Activated CD8-positive, alpha-beta T cell treated with anti-CD3 and anti-CD28 coated beads, Interleukin-2, amount 10 ng/mL, durations not matched to agents 7 days and 5 days (primary cell): ENCODE measurements around the gene NFIC. TPM values are rescaled to one million over a fixed set of nuclear protein-coding genes. Genes with fewer than 3 reads are reported as not detected.
"Not testable (repeated sequence)": the region's sequence is repeated elsewhere in the genome, so short reads cannot be mapped to it uniquely, and the experiment has no call there.

ENCODE experiments used
- ATAC-seq: fragments of 150-1000 bp; cut with Tn5 transposase; one replicate; pipeline ENCODE4 v1.10.0; 2021; ENCODE audit warnings: moderate library complexity
- CTCF ChIA-PET: fragments of 350-600 bp; sonication (Branson Sonifier 250); formaldehyde crosslinking; loops from one replicate; lab custom pipeline; 2021; ENCODE audit warnings: antibody characterized with exemption; lab: Charles Lee
- POLR2A ChIA-PET: fragments of 350-600 bp; sonication (Branson Sonifier 250); formaldehyde crosslinking; loops from one replicate; lab custom pipeline; 2021; ENCODE audit warnings: antibody characterized with exemption; lab: Charles Lee
- DNase-seq: peaks from one replicate; pipeline ENCODE4 v3.0.0-alpha.2; 2020
- H3K27ac Mint-ChIP-seq: one replicate; pipeline ENCODE4 v1.8.0; 2021; ENCODE audit warnings: mild to moderate bottlenecking, mixed read lengths
- H3K27me3 Mint-ChIP-seq: one replicate; pipeline ENCODE4 v1.8.0; 2021; ENCODE audit warnings: low read depth, mixed read lengths
- H3K36me3 Mint-ChIP-seq: one replicate; pipeline ENCODE4 v1.8.0; 2021; ENCODE audit warnings: low read depth, mixed read lengths
- H3K4me1 Mint-ChIP-seq: one replicate; pipeline ENCODE4 v1.8.0; 2021; ENCODE audit warnings: low read depth, mixed read lengths
- H3K4me3 Mint-ChIP-seq: one replicate; pipeline ENCODE4 v1.8.0; 2021; ENCODE audit warnings: mild to moderate bottlenecking, mixed read lengths
- H3K9me3 Mint-ChIP-seq: one replicate; pipeline ENCODE4 v1.8.0; 2022; ENCODE audit warnings: mixed read lengths; ENCODE audit not compliant: insufficient read depth
- total RNA-seq, 2 experiments: library from RNA; stranded (reverse); gene quantifications; one replicate each; pipeline ENCODE4 v1.2.3, GENCODE V29; 2021

Gene NFIC
- total RNA-seq, 2 experiments from 2014 or later: 13.4 to 14.0 TPM

GRCh38 chr19:3505598-3506383 is 139.4 kb downstream of the NFIC start, which contains the start of gene FZR1:
FZR1 (plus strand) TSS chr19:3506311; CDS start chr19:3522990, 16,679 bp downstream.
- ATAC-seq (peak; percentile 88), DNase-seq (peak; percentile 99)
- Mint-ChIP-seq H3K27me3 (no peaks in the 10 kb centered on the region), H3K4me3 (peak within 1 kb of the TSS; percentile 95), H3K9me3 (no peaks in the 10 kb centered on the region), H3K36me3 (peaks cover 35% of the 10 kb centered on the region), H3K27ac (peak within 1 kb of the TSS; percentile 99), H3K4me1 (peaks cover 50% of the 10 kb centered on the region)
- ChIA-PET POLR2A (interaction anchor here (0.7 to 1.5 kb wide), 2 partner anchors 27 to 127 kb away, joined by 3 to 4 read pairs; no protein-coding TSS in a partner anchor), CTCF (interaction anchor here (10.1 kb wide), 1 partner anchor 20 kb away, joined by 62 read pairs; the partner anchor contains the start of gene SMIM44)

GRCh38 chr19:3506384-3507340 is 140.3 kb downstream of the NFIC start:
- ATAC-seq (peak; percentile 2), DNase-seq (peak; percentile 46)
- no peaks in the 10 kb centered on the region for H3K27me3 Mint-ChIP-seq
- H3K27ac Mint-ChIP-seq: peak overlapping the region; percentile 91
- POLR2A ChIA-PET: interaction anchor here (0.9 to 1.5 kb wide), 2 partner anchors 27 to 71 kb away, joined by 4 to 5 read pairs; no protein-coding TSS in a partner anchor
- no peaks in the 10 kb centered on the region for H3K9me3 Mint-ChIP-seq
- H3K4me3 Mint-ChIP-seq: peak overlapping the region; percentile 95
- peaks cover 45% of the 10 kb centered on the region for H3K4me1 Mint-ChIP-seq
- CTCF ChIA-PET: interaction anchor here (10.1 kb wide), 1 partner anchor 21 kb away, joined by 62 read pairs; the partner anchor contains the start of gene SMIM44
- H3K36me3 Mint-ChIP-seq: peaks cover 35% of the 10 kb centered on the region

GRCh38 chr19:3507371-3508120 is 141.2 kb downstream of the NFIC start:
- POLR2A ChIA-PET: interaction anchor here (1.5 kb wide), 1 partner anchor 28 kb away, joined by 4 read pairs; no protein-coding TSS in a partner anchor
- peak overlapping the region; percentile 91 for H3K27ac Mint-ChIP-seq
- ATAC-seq (no peak), DNase-seq (peak; percentile 32)
- peaks cover 35% of the 10 kb centered on the region for H3K36me3 Mint-ChIP-seq
- peaks cover 45% of the 10 kb centered on the region for H3K4me1 Mint-ChIP-seq
- H3K4me3 Mint-ChIP-seq: peak overlapping the region; percentile 95
- H3K9me3 Mint-ChIP-seq: no peaks in the 10 kb centered on the region
- H3K27me3 Mint-ChIP-seq: no peaks in the 10 kb centered on the region
- CTCF ChIA-PET: no interaction called here

DNA sequence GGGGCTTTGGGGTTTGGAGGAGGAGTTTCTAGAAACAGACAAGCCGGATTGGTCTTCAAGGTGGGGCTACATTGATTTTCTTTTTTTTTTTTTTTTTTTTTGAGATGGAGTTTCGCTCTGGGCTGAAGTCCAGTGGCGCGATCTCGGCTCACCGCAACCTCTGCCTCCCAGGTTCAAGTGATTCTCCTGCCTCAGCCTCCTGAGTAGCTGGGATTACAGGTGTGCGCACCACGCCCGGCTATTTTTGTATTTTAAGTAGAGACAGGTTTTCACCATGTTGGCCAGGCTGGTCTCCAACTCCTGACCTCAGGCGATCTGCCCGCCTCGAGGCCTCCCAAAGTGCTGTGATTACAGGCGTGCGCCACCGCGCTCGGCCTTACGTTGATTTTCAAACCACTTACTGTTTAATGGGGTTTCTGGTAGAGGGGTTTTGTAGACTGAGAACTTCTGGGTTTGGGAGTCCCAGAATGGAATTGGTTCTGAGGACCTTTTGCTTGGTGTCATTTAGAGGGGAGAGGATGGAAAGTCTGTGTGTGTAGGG is 141.8 kb downstream of the NFIC start:
- POLR2A ChIA-PET, ATAC-seq, CTCF ChIA-PET, DNase-seq, H3K27me3 Mint-ChIP-seq, H3K9me3 Mint-ChIP-seq: not testable (repeated sequence)
- peaks cover 45% of the 10 kb centered on the region for H3K4me1 Mint-ChIP-seq
- H3K4me3 Mint-ChIP-seq: peak overlapping the region; percentile 56
- peaks cover 35% of the 10 kb centered on the region for H3K36me3 Mint-ChIP-seq
- H3K27ac Mint-ChIP-seq: peak overlapping the region; percentile 25

GRCh38 chr19:3508771-3509535 is 142.6 kb downstream of the NFIC start:
- peaks cover 35% of the 10 kb centered on the region for H3K36me3 Mint-ChIP-seq
- H3K27me3 Mint-ChIP-seq: no peaks in the 10 kb centered on the region
- DNase-seq (no peak), ATAC-seq (no peak)
- POLR2A ChIA-PET: no interaction called here
- CTCF ChIA-PET: no interaction called here
- H3K4me3 Mint-ChIP-seq: peak overlapping the region; percentile 43
- H3K4me1 Mint-ChIP-seq: peaks cover 45% of the 10 kb centered on the region
- H3K27ac Mint-ChIP-seq: peak overlapping the region; percentile 69
- no peaks in the 10 kb centered on the region for H3K9me3 Mint-ChIP-seq

GRCh38 chr19:3509566-3509989 is 143.2 kb downstream of the NFIC start:
- Mint-ChIP-seq H3K4me3 (peak overlapping the region; percentile 43), H3K9me3 (no peaks in the 10 kb centered on the region), H3K36me3 (peaks cover 35% of the 10 kb centered on the region), H3K27me3 (no peaks in the 10 kb centered on the region), H3K4me1 (peaks cover 47% of the 10 kb centered on the region), H3K27ac (peak overlapping the region; percentile 69)
- no peak for DNase-seq
- POLR2A ChIA-PET: no interaction called here
- no peak for ATAC-seq
- CTCF ChIA-PET: no interaction called here

DNA sequence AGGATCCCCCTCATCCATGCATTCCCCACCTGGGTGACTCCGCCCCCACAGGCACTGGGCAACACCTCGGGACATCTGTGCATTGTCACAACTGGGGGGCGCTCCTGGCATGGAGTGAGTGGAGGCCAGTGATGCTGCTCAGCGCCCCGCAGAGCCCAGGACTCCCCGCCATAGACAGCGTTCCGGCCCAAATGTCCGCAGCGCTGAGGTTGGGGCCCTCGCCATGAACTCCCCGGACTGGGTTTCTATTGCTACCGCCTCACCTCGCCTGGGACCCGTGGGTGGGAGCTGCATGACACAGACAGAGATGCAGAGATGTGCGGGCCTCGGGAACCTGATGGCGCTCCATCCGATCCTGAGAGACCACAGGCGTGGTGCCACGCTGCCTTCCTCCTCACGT is 144.3 kb downstream of the NFIC start:
- no peaks in the 10 kb centered on the region for H3K9me3 Mint-ChIP-seq
- no peaks in the 10 kb centered on the region for H3K27me3 Mint-ChIP-seq
- peaks cover 41% of the 10 kb centered on the region for H3K4me1 Mint-ChIP-seq
- H3K36me3 Mint-ChIP-seq: peaks cover 34% of the 10 kb centered on the region
- ATAC-seq: no peak
- no peak overlapping the region for H3K27ac Mint-ChIP-seq
- ChIA-PET CTCF (no interaction called here), POLR2A (no interaction called here)
- no peak overlapping the region for H3K4me3 Mint-ChIP-seq
- DNase-seq: no peak

- Mint-ChIP-seq H3K36me3 (peaks cover 33% of the 10 kb centered on the region), H3K9me3 (no peaks in the 10 kb centered on the region), H3K27me3 (no peaks in the 10 kb centered on the region), H3K27ac (no peak overlapping the region), H3K4me3 (no peak overlapping the region), H3K4me1 (peaks cover 49% of the 10 kb centered on the region)
- no peak for ATAC-seq
- ChIA-PET POLR2A (no interaction called here), CTCF (no interaction called here)
- no peak for DNase-seq
Measured at GRCh38 chr19:3511506-3512251, 145.3 kb downstream of the NFIC start.

DNA sequence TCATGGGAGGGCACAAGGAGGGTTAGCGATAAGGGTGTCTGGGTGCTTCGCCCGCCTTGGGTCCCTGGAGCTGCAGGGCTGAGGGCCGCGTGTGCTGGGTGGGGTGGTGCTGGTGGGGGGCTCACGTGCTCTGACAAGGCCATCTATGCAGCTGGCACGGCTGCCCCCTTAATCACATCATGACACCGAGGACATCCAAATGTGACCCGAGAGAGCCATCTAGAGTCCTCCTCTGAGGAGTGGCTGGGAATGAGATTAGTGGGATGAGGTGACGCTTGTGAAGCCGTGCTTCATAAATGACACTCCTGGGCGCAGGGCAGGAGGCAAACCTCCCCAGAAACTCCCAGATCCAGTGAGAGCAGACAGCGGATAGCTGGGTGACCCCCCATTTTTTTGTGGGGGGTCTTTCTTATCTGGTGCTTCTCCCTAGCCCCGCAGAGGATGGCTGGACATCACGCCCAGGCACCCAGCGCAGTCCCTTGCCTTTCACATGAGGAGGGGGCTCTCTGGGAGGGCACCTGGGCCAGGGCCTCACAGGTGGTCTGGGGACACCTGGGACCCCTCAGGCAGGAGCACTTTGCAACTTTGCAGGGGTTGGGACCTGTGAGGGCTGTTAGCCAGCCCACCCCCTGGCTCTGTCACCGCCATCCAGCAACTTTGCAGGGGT is 146.3 kb downstream of the NFIC start:
- no peaks in the 10 kb centered on the region for H3K27me3 Mint-ChIP-seq
- ChIA-PET CTCF (no interaction called here), POLR2A (no interaction called here)
- ATAC-seq: no peak
- no peak overlapping the region for H3K4me3 Mint-ChIP-seq
- no peak overlapping the region for H3K27ac Mint-ChIP-seq
- H3K36me3 Mint-ChIP-seq: peaks cover 25% of the 10 kb centered on the region
- no peaks in the 10 kb centered on the region for H3K9me3 Mint-ChIP-seq
- peaks cover 46% of the 10 kb centered on the region for H3K4me1 Mint-ChIP-seq
- no peak for DNase-seq
